Spinal cord (tissue), 10 donors: ENCODE measurements around the gene ARHGAP10. TPM values are rescaled to one million over a fixed set of nuclear protein-coding genes. Genes with fewer than 3 reads are reported as not detected.
A peak's percentile ranks its signal among the peaks of the same experiment; 100 is the strongest.

Experiments
- DNase-seq, 6 donors: peaks; one replicate each; pipeline versions ENCODE4 v3.0.0 to v3.0.0-alpha.2; 2013 to 2015; ENCODE audit warnings: low spot score in 6 of 6, low read depth in 4 of 6
- H3K27ac ChIP-seq: one replicate; pipeline ENCODE4 v1.5.1; 2013; ENCODE audit warnings: low read depth, low read length, control low read depth
- H3K27me3 ChIP-seq: one replicate; pipeline ENCODE4 v1.6.1; 2013; ENCODE audit warnings: low read length; ENCODE audit not compliant: control insufficient read depth, insufficient read depth
- H3K36me3 ChIP-seq: one replicate; pipeline ENCODE4 v1.6.1; 2013; ENCODE audit warnings: low read length; ENCODE audit not compliant: control insufficient read depth, insufficient read depth
- H3K4me1 ChIP-seq: one replicate; pipeline ENCODE4 v1.6.1; 2013; ENCODE audit warnings: low read length; ENCODE audit not compliant: control insufficient read depth, insufficient read depth
- H3K4me3 ChIP-seq: one replicate; pipeline ENCODE4 v1.5.1; 2013; ENCODE audit warnings: low read depth, low read length, control low read depth
- H3K9me3 ChIP-seq: one replicate; pipeline ENCODE4 v1.6.1; 2013; ENCODE audit warnings: low read length; ENCODE audit not compliant: control insufficient read depth, insufficient read depth
- WGBS: methylation state at CpG from one replicate; pipeline ENCODE4 v1.1.5; 2013; ENCODE audit warnings: missing lambda C conversion rate; ENCODE audit not compliant: insufficient coverage; 5-methylcytosine and 5-hydroxymethylcytosine counted together
- polyA plus RNA-seq, 2 donors: library from polyadenylated mRNA; unstranded; fragments of 120-200 nt; gene quantifications; one replicate each; pipeline ENCODE4 v1.2.1, GENCODE V29; 2013; ENCODE audit not compliant: insufficient read length in 2 of 2
- total RNA-seq, 2 donors: library from RNA; depleted of rRNA in 1 of 2; stranded (reverse); fragments of 120-200 nt in 1 of 2; fragments of >200 nt in 1 of 2; gene quantifications; one replicate each; pipeline versions ENCODE4 v1.2.3 to v1.2.4, GENCODE V29; 2013 to 2014
- donor health status: healthy.

The ARHGAP10 gene
- total and polyA plus RNA-seq, 4 donors: 6.4 to 27.8 (median 17.4) TPM

- no peak for DNase-seq
- no peaks in the 10 kb centered on the region for H3K4me1 ChIP-seq
- no peak overlapping the region for H3K4me3 ChIP-seq
- H3K9me3 ChIP-seq: no peaks in the 10 kb centered on the region
- no peaks in the 10 kb centered on the region for H3K27me3 ChIP-seq
- no peaks in the 10 kb centered on the region for H3K36me3 ChIP-seq
- no peak overlapping the region for H3K27ac ChIP-seq
- no CpG with 5 or more reads among the region's 2 CpGs for WGBS
These were observed 70.5 kb downstream of the ARHGAP10 start for GRCh38 chr4:147802346-147802745.

GRCh38 chr4:147805946-147806345 is 74.1 kb downstream of the ARHGAP10 start:
- Histone ChIP-seq H3K9me3 (no peaks in the 10 kb centered on the region), H3K4me1 (no peaks in the 10 kb centered on the region), H3K27me3 (no peaks in the 10 kb centered on the region), H3K27ac (no peak overlapping the region), H3K36me3 (no peaks in the 10 kb centered on the region), H3K4me3 (no peak overlapping the region)
- DNase-seq: no peak
- WGBS: 100% methylated on average over 1 of the region's 4 CpGs

- no peaks in the 10 kb centered on the region for H3K9me3 ChIP-seq
- H3K4me1 ChIP-seq: peaks cover 4% of the 10 kb centered on the region
- no peaks in the 10 kb centered on the region for H3K27me3 ChIP-seq
- H3K27ac ChIP-seq: no peak overlapping the region
- WGBS: 88% methylated on average over 1 of the region's 1 CpG
- no peaks in the 10 kb centered on the region for H3K36me3 ChIP-seq
- no peak for DNase-seq
- no peak overlapping the region for H3K4me3 ChIP-seq
These were observed 76.6 kb downstream of the ARHGAP10 start for GRCh38 chr4:147808447-147808846.

GRCh38 chr4:147809211-147809610 is 77.3 kb downstream of the ARHGAP10 start:
- WGBS: 80% methylated on average over 2 of the region's 3 CpGs
- Histone ChIP-seq H3K9me3 (no peaks in the 10 kb centered on the region), H3K27ac (no peak overlapping the region), H3K27me3 (no peaks in the 10 kb centered on the region), H3K36me3 (no peaks in the 10 kb centered on the region), H3K4me1 (peaks cover 4% of the 10 kb centered on the region), H3K4me3 (no peak overlapping the region)
- DNase-seq: no peak

GRCh38 chr4:147811878-147812277 is 80.0 kb downstream of the ARHGAP10 start:
- no peak for DNase-seq
- Histone ChIP-seq H3K4me3 (no peak overlapping the region), H3K4me1 (peaks cover 4% of the 10 kb centered on the region), H3K36me3 (no peaks in the 10 kb centered on the region), H3K9me3 (no peaks in the 10 kb centered on the region), H3K27ac (no peak overlapping the region), H3K27me3 (no peaks in the 10 kb centered on the region)
- 82% methylated on average over 4 of the region's 6 CpGs for WGBS

- Histone ChIP-seq H3K4me1 (peaks cover 4% of the 10 kb centered on the region), H3K36me3 (no peaks in the 10 kb centered on the region), H3K27ac (no peak overlapping the region), H3K4me3 (no peak overlapping the region), H3K27me3 (no peaks in the 10 kb centered on the region), H3K9me3 (no peaks in the 10 kb centered on the region)
- peak in 2 of 6 donors; percentile 26 to 56 for DNase-seq
- 31% methylated on average over 5 of the region's 7 CpGs for WGBS
These were observed 81.4 kb downstream of the ARHGAP10 start for GRCh38 chr4:147813109-147813773.

- DNase-seq: no peak
- Histone ChIP-seq H3K4me1 (peaks cover 4% of the 10 kb centered on the region), H3K4me3 (no peak overlapping the region), H3K27ac (no peak overlapping the region), H3K27me3 (no peaks in the 10 kb centered on the region), H3K36me3 (no peaks in the 10 kb centered on the region), H3K9me3 (no peaks in the 10 kb centered on the region)
- no CpG with 5 or more reads among the region's 6 CpGs for WGBS
These were observed 82.1 kb downstream of the ARHGAP10 start for GRCh38 chr4:147813973-147814372.

GRCh38 chr4:147814376-147814775 is 82.5 kb downstream of the ARHGAP10 start:
- Histone ChIP-seq H3K4me3 (no peak overlapping the region), H3K9me3 (no peaks in the 10 kb centered on the region), H3K27ac (no peak overlapping the region), H3K4me1 (peaks cover 4% of the 10 kb centered on the region), H3K27me3 (no peaks in the 10 kb centered on the region), H3K36me3 (no peaks in the 10 kb centered on the region)
- no peak for DNase-seq
- 100% methylated on average over 1 of the region's 3 CpGs for WGBS

- no peak for DNase-seq
- Histone ChIP-seq H3K27me3 (no peaks in the 10 kb centered on the region), H3K27ac (no peak overlapping the region), H3K36me3 (no peaks in the 10 kb centered on the region), H3K9me3 (no peaks in the 10 kb centered on the region), H3K4me3 (no peak overlapping the region), H3K4me1 (peaks cover 4% of the 10 kb centered on the region)
- 95% methylated on average over 5 of the region's 5 CpGs for WGBS
These were observed 83.9 kb downstream of the ARHGAP10 start for GRCh38 chr4:147815741-147816140.
